Endodermal cell (in vitro differentiated cells): ENCODE measurements around the gene ASAP2. TPM values are rescaled to one million over a fixed set of nuclear protein-coding genes. Genes with fewer than 3 reads are reported as not detected.

Experiments
- DNase-seq: peaks from one replicate; pipeline ENCODE4 v3.0.0-alpha.2; 2017
- H3K27ac ChIP-seq: 2 replicates; pipeline ENCODE4 v1.5.1; 2013; ENCODE audit warnings: mild to moderate bottlenecking, low read depth, low read length, moderate library complexity
- H3K27me3 ChIP-seq: 2 replicates; pipeline ENCODE4 v1.6.1; 2013; ENCODE audit warnings: mild to moderate bottlenecking, low read length, moderate library complexity; ENCODE audit not compliant: insufficient read depth, control insufficient read depth, poor library complexity, severe bottlenecking
- H3K36me3 ChIP-seq: 2 replicates; pipeline ENCODE4 v1.7.0; 2013; ENCODE audit warnings: mild to moderate bottlenecking, low read length, moderate library complexity; ENCODE audit not compliant: control insufficient read depth, insufficient read depth
- H3K4me1 ChIP-seq: one replicate; pipeline ENCODE4 v1.7.0; 2013; ENCODE audit warnings: low read length; ENCODE audit not compliant: control insufficient read depth, insufficient read depth
- H3K4me3 ChIP-seq: 2 replicates; pipeline ENCODE4 v1.5.1; 2013; ENCODE audit warnings: mild to moderate bottlenecking, low read length, moderate library complexity
- H3K9ac ChIP-seq: 2 replicates; pipeline ENCODE4 v1.6.1; 2013; ENCODE audit warnings: mild to moderate bottlenecking, low read length, moderate library complexity; ENCODE audit not compliant: poor library complexity, severe bottlenecking; ENCODE audit errors: extremely low read depth
- H3K9me3 ChIP-seq: 2 replicates; pipeline ENCODE4 v1.6.1; 2013; ENCODE audit warnings: mild to moderate bottlenecking, low read length, moderate library complexity; ENCODE audit not compliant: control insufficient read depth
- H3K27ac Mint-ChIP-seq: 2 replicates; pipeline ENCODE4 v1.8.0; 2020; ENCODE audit warnings: mixed read lengths
- H3K27me3 Mint-ChIP-seq: 2 replicates; pipeline ENCODE4 v1.8.0; 2021; ENCODE audit warnings: mild to moderate bottlenecking, mixed read lengths; ENCODE audit not compliant: insufficient read depth
- H3K36me3 Mint-ChIP-seq: 2 replicates; pipeline ENCODE4 v1.8.0; 2020; ENCODE audit warnings: low read depth, mixed read lengths
- H3K4me1 Mint-ChIP-seq: 2 replicates; pipeline ENCODE4 v1.8.0; 2020; ENCODE audit warnings: mixed read lengths
- H3K4me3 Mint-ChIP-seq: 2 replicates; pipeline ENCODE4 v1.8.0; 2020; ENCODE audit warnings: mild to moderate bottlenecking, moderate library complexity, mixed read lengths
- H3K9me3 Mint-ChIP-seq: 2 replicates; pipeline ENCODE4 v1.8.0; 2020; ENCODE audit warnings: mild to moderate bottlenecking, mixed read lengths
- WGBS, 2 experiments: methylation state at CpG; one replicate each; pipeline versions ENCODE4 v1.1.5 to v1.1.7; 2013; ENCODE audit warnings: missing lambda C conversion rate in 2 of 2, mixed read lengths in 1 of 2; ENCODE audit not compliant: insufficient coverage in 1 of 2, insufficient read length in 1 of 2; 5-methylcytosine and 5-hydroxymethylcytosine counted together
- total RNA-seq, 2 donors: library from RNA; stranded (reverse); fragmentation: NEBNext Ultra II Directional in 1 of 2; extraction: Animal tissue kit (Norgen Biotek cat#: 25700) in 1 of 2; gene quantifications; 2 replicates in 1 of 2; 3 replicates in 1 of 2; pipeline ENCODE4 v1.2.1, GENCODE V29; 2021
- TF ChIP-seq, protein P1 (sequence below): fragments of 200-600 bp; sonication (generic); conservative IDR thresholded peaks from 2 replicates; pipeline ENCODE4 v1.5.0; 2021; ENCODE audit warnings: antibody characterized with exemption, mild to moderate bottlenecking

Gene ASAP2
- total RNA-seq, 2 donors from 2014 or later = 11.8 to 20.4 TPM

DNA sequence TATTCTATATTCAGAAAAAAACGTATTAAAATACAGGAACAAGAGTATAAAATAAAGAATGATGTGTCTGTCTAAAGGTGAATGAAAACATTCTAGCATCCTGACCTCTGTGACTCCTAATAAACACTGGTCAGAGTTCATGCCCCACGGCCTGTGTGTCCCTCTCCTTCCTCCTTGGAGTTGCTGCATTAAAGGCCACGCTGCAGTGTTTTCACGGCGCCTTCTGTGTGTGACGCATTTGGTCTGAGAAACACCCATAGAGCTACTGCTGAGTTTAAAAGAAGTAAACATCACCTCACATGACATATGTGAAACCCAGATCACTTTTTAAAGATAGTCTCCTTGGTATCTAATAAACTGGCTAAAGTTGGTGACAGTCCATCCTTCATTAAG, 126.2 kb downstream of the ASAP2 start:
- H3K27me3 ChIP-seq = no peaks in the 10 kb centered on the region
- WGBS, 2 experiments = 82 to 83% methylated on average over 1 to 6 of the region's 6 CpGs
- Mint-ChIP-seq H3K4me3 (no peak overlapping the region), H3K27ac (no peak overlapping the region), H3K27me3 (no peaks in the 10 kb centered on the region), H3K4me1 (peaks cover 19% of the 10 kb centered on the region), H3K9me3 (no peaks in the 10 kb centered on the region), H3K36me3 (no peaks in the 10 kb centered on the region)
- peaks cover 19% of the 10 kb centered on the region for H3K4me1 ChIP-seq
- TF ChIP-seq, protein P1, sequence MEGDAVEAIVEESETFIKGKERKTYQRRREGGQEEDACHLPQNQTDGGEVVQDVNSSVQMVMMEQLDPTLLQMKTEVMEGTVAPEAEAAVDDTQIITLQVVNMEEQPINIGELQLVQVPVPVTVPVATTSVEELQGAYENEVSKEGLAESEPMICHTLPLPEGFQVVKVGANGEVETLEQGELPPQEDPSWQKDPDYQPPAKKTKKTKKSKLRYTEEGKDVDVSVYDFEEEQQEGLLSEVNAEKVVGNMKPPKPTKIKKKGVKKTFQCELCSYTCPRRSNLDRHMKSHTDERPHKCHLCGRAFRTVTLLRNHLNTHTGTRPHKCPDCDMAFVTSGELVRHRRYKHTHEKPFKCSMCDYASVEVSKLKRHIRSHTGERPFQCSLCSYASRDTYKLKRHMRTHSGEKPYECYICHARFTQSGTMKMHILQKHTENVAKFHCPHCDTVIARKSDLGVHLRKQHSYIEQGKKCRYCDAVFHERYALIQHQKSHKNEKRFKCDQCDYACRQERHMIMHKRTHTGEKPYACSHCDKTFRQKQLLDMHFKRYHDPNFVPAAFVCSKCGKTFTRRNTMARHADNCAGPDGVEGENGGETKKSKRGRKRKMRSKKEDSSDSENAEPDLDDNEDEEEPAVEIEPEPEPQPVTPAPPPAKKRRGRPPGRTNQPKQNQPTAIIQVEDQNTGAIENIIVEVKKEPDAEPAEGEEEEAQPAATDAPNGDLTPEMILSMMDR = no peak
- no peaks in the 10 kb centered on the region for H3K9me3 ChIP-seq
- no peak overlapping the region for H3K4me3 ChIP-seq
- H3K36me3 ChIP-seq = peaks cover 5% of the 10 kb centered on the region
- H3K27ac ChIP-seq = no peak overlapping the region
- H3K9ac ChIP-seq = no peak overlapping the region
- DNase-seq = no peak

DNA sequence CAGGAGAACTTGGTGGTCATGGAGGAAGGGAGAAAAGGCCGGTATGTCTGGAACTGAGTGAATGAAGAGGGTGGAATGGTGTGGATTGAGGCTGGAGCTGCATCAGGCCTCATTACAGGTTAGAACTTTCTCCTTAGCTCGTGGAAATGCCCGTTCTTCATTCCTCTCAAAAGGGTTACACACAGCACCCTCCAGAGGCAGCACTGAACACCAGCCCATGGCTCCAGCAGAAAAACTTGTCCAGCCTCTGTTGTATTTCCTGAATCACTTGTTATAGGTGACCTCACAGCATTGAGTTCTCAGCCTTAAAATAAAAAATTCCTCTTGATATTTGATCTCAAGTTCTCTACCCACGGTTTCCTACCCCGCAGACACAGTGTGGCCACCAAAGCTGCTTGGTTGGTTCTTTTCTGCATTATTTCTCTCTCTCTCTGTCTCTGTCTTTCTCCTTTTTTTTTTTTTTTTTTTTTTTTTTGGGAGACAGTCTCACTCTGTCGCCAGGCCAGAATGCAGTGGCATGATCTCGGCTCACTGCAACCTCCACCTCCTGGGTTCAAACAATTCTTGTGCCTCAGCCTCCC, 127.1 kb downstream of the ASAP2 start:
- peak overlapping the region; percentile 83 for H3K27ac Mint-ChIP-seq
- Histone ChIP-seq H3K27ac (no peak overlapping the region), H3K9me3 (no peaks in the 10 kb centered on the region), H3K36me3 (peaks cover 5% of the 10 kb centered on the region), H3K4me1 (peaks cover 16% of the 10 kb centered on the region), H3K27me3 (no peaks in the 10 kb centered on the region), H3K4me3 (no peak overlapping the region), H3K9ac (no peak overlapping the region)
- H3K27me3 Mint-ChIP-seq = no peaks in the 10 kb centered on the region
- peaks cover 17% of the 10 kb centered on the region for H3K4me1 Mint-ChIP-seq
- DNase-seq = peak; percentile 82
- TF ChIP-seq, protein P1 = peak; percentile 79
- WGBS, 2 experiments = 72 to 79% methylated on average over 4 to 7 of the region's 7 CpGs
- no peaks in the 10 kb centered on the region for H3K9me3 Mint-ChIP-seq
- H3K36me3 Mint-ChIP-seq = no peaks in the 10 kb centered on the region
- H3K4me3 Mint-ChIP-seq = no peak overlapping the region

DNA sequence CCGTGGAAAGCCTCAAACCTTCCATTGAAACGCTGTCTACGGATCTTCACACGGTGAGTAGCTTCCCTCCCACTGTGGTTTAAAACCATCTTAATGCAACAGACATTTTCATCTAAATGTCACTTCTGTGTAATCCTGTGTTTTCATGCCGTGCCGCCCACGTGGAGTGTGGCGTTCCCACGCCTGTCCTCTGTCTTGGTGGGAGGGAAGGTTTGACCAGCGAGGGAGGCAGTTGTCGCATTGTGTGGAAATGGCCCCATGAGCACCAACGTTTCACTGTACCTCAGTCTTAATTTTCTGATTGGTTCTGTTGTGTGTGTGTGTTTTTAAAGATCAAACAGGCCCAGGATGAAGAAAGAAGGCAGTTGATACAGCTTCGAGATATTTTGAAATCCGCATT, 128.1 kb downstream of the ASAP2 start:
- no peak overlapping the region for H3K27ac Mint-ChIP-seq
- no peaks in the 10 kb centered on the region for H3K36me3 Mint-ChIP-seq
- no peak overlapping the region for H3K4me3 Mint-ChIP-seq
- Histone ChIP-seq H3K9me3 (no peaks in the 10 kb centered on the region), H3K27ac (no peak overlapping the region), H3K36me3 (peaks cover 5% of the 10 kb centered on the region), H3K9ac (no peak overlapping the region), H3K4me3 (no peak overlapping the region), H3K27me3 (no peaks in the 10 kb centered on the region), H3K4me1 (peaks cover 12% of the 10 kb centered on the region)
- no peaks in the 10 kb centered on the region for H3K27me3 Mint-ChIP-seq
- TF ChIP-seq, protein P1 = no peak
- WGBS, 2 experiments = 91 to 94% methylated on average over 5 to 14 of the region's 14 CpGs
- H3K9me3 Mint-ChIP-seq = no peaks in the 10 kb centered on the region
- no peak for DNase-seq
- peaks cover 13% of the 10 kb centered on the region for H3K4me1 Mint-ChIP-seq
